PC-3 (cell line): ENCODE results near the gene CHSY1. TPM values are rescaled to one million over a fixed set of nuclear protein-coding genes. Genes with fewer than 3 reads are reported as not detected.
A peak's percentile ranks its signal among the peaks of the same experiment; 100 is the strongest.

ENCODE experiments used
- ATAC-seq: fragments of 200-7000 bp; cut with Tn5 transposase; 2 replicates; pipeline ENCODE4 v1.9.1; 2020; ENCODE audit warnings: mild to moderate bottlenecking, moderate library complexity
- BruUV-seq: library from RNA; stranded (reverse); fragments of 400-500 nt; replicated peaks from 2 replicates; lab custom pipeline; 2021; lab: Mats Ljungman, UMichigan
- CTCF ChIA-PET: fragments of 300-600 bp; sonication (Branson Sonifier 250); formaldehyde crosslinking; loops from one replicate; lab custom pipeline; 2022; ENCODE audit warnings: antibody characterized with exemption; lab: Charles Lee
- POLR2A ChIA-PET: fragments of 300-600 bp; sonication (Branson Sonifier 250); formaldehyde crosslinking; loops from one replicate; lab custom pipeline; 2022; ENCODE audit warnings: antibody characterized with exemption; ENCODE audit not compliant: unreplicated experiment; lab: Charles Lee
- DNase-seq: peaks from one replicate; pipeline ENCODE4 v3.0.0-alpha.2; 2015
- H2AFZ ChIP-seq: fragments of 300-600 bp; sonication (generic); 2 replicates; pipeline ENCODE4 v1.6.0; 2016; ENCODE audit warnings: antibody characterized with exemption, low read length
- H3F3A ChIP-seq: fragments of 300-600 bp; sonication (generic); one replicate; pipeline ENCODE4 v1.6.0; 2017; ENCODE audit warnings: antibody characterized with exemption, low read length, control low read depth, mild to moderate bottlenecking; ENCODE audit not compliant: unreplicated experiment
- H3K27ac ChIP-seq: fragments of 300-600 bp; sonication (generic); 2 replicates; pipeline ENCODE4 v1.5.1; 2016; ENCODE audit warnings: mild to moderate bottlenecking, low read length
- H3K27me3 ChIP-seq: fragments of 300-600 bp; sonication (generic); 2 replicates; pipeline ENCODE4 v1.6.1; 2016; ENCODE audit warnings: low read length, mixed read lengths
- H3K36me3 ChIP-seq: fragments of 300-600 bp; sonication (generic); 2 replicates; pipeline ENCODE4 v1.6.1; 2016; ENCODE audit warnings: low read depth, mixed run types, low read length, mixed read lengths
- H3K4me1 ChIP-seq: fragments of 300-600 bp; sonication (generic); 2 replicates; pipeline ENCODE4 v1.5.1; 2016; ENCODE audit warnings: low read length; ENCODE audit not compliant: insufficient read depth
- H3K4me2 ChIP-seq: fragments of 300-600 bp; sonication (generic); 2 replicates; pipeline ENCODE4 v1.6.0; 2016; ENCODE audit warnings: low read length
- H3K4me3 ChIP-seq: fragments of 300-600 bp; sonication (generic); 2 replicates; pipeline ENCODE4 v1.5.1; 2016; ENCODE audit warnings: mild to moderate bottlenecking, low read length, mixed read lengths
- H3K79me2 ChIP-seq: fragments of 300-600 bp; sonication (generic); 2 replicates; pipeline ENCODE4 v1.6.1; 2017; ENCODE audit warnings: low read length, mixed read lengths
- H3K9ac ChIP-seq: fragments of 300-600 bp; sonication (generic); 2 replicates; pipeline ENCODE4 v1.6.0; 2016; ENCODE audit warnings: mild to moderate bottlenecking, low read length
- H3K9me2 ChIP-seq: fragments of 300-600 bp; sonication (generic); replicated peaks from 2 replicates; pipeline ENCODE4 v1.6.1; 2016; ENCODE audit warnings: mixed run types, low read length, mixed read lengths
- H3K9me3 ChIP-seq: fragments of 300-600 bp; sonication (generic); 2 replicates; pipeline ENCODE4 v1.6.1; 2016; ENCODE audit warnings: low read length, mixed read lengths
- H4K20me1 ChIP-seq: fragments of 300-600 bp; sonication (generic); 2 replicates; pipeline ENCODE4 v1.6.1; 2016; ENCODE audit warnings: low read length, mixed read lengths
- CTCF ChIP-seq: fragments of 300-600 bp; sonication (generic); conservative IDR thresholded peaks from 2 replicates; pipeline ENCODE4 v1.5.1; 2017; ENCODE audit warnings: antibody characterized with exemption, low read depth, mild to moderate bottlenecking, low read length
- EZH2 ChIP-seq: fragments of 300-600 bp; sonication (generic); IDR thresholded peaks from one replicate; pipeline ENCODE4 v1.6.1; 2017; ENCODE audit warnings: antibody characterized with exemption, mild to moderate bottlenecking, low read length; ENCODE audit not compliant: unreplicated experiment
- EZH2phosphoT487 ChIP-seq: fragments of 300-600 bp; sonication (generic); IDR thresholded peaks from 2 replicates; pipeline ENCODE4 v1.6.1; 2018; ENCODE audit warnings: mild to moderate bottlenecking, antibody characterized with exemption, low read length, borderline replicate concordance
- intact Hi-C: fragments of 100-400 bp; cut with micrococcal nuclease; formaldehyde crosslinking; loops from 2 replicates; pipeline ENCODE4 v1.9.0; 2023
- total RNA-seq: library from RNA; depleted of rRNA; stranded (reverse); fragments of >200 nt; gene quantifications from 2 replicates; pipeline ENCODE4 v1.2.3, GENCODE V29; 2014

CHSY1 gene
- total RNA-seq, 1 experiment from 2014 or later, result 13.8 TPM

- POLR2A ChIA-PET, result no interaction called here
- no peaks in the 10 kb centered on the region for H4K20me1 ChIP-seq
- BruUV-seq, result no TSS peak
- no peaks in the 10 kb centered on the region for H3F3A ChIP-seq
- H3K27ac ChIP-seq, result peak overlapping the region; percentile 86
- intact Hi-C loops, result no loop called here
- no peaks in the 10 kb centered on the region for H3K9me3 ChIP-seq
- CTCF ChIA-PET, result no interaction called here
- H3K9me2 ChIP-seq, result no peaks in the 10 kb centered on the region
- H3K36me3 ChIP-seq, result no peaks in the 10 kb centered on the region
- H3K4me3 ChIP-seq, result peak overlapping the region; percentile 24; the same call in 1 of the 2 replicates
- ATAC-seq (peak; percentile 56), DNase-seq (peak; percentile 85)
- no peaks in the 10 kb centered on the region for H3K79me2 ChIP-seq
- peak overlapping the region; percentile 69 for H3K4me2 ChIP-seq
- H3K27me3 ChIP-seq, result no peaks in the 10 kb centered on the region
- H3K4me1 ChIP-seq, result peaks cover 41% of the 10 kb centered on the region
- no peak overlapping the region for H2AFZ ChIP-seq
- TF ChIP-seq EZH2 (no peak), EZH2phosphoT487 (no peak), CTCF (no peak)
- H3K9ac ChIP-seq, result peak overlapping the region; percentile 16; the same call in 1 of the 2 replicates
Observed at GRCh38 chr15:101128221-101129015, 123.4 kb downstream of the CHSY1 start.

- Histone ChIP-seq H3K79me2 (no peaks in the 10 kb centered on the region), H3K9me2 (no peaks in the 10 kb centered on the region), H3K27ac (peak overlapping the region; percentile 86), H3K4me2 (peak overlapping the region; percentile 69), H3K4me3 (peak overlapping the region; percentile 24), H2AFZ (peak overlapping the region; percentile 42; the same call in 1 of the 2 replicates), H3K4me1 (peaks cover 41% of the 10 kb centered on the region), H3K27me3 (no peaks in the 10 kb centered on the region), H4K20me1 (no peaks in the 10 kb centered on the region), H3K9me3 (no peaks in the 10 kb centered on the region), H3F3A (no peaks in the 10 kb centered on the region), H3K9ac (peak overlapping the region; percentile 57), H3K36me3 (no peaks in the 10 kb centered on the region)
- peak; percentile 87 for DNase-seq
- ChIA-PET POLR2A (no interaction called here), CTCF (no interaction called here)
- BruUV-seq, result TSS peak; percentile 76
- TF ChIP-seq EZH2phosphoT487 (no peak), CTCF (no peak), EZH2 (no peak)
- peak; percentile 91 for ATAC-seq
- intact Hi-C loops, result loop anchor here (2.0 kb wide), 1 partner anchor 39 kb away; no protein-coding TSS in a partner anchor
Observed at GRCh38 chr15:101127506-101128076, 124.3 kb downstream of the CHSY1 start.
